ENCODE results near the gene INSM2.

Gene INSM2

DNA sequence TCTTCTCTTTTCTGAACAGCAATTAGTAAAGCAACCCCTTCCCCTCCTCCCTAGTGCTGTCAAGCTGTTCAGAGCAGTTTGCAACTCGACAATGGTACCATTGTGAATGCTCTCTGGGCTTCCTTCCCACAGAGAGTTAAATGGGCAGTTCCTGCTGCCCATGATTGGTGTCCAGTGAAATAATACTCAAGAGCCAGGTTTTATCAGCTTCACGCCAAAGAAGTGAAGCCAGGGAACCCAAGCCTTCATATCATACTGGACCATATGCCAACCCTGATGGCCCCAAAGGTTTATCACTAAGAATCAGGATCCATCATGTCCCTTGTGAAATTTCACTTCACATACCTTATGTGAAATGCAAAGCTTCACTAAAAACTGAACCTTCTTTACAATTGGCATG lies 24.7 kb downstream of the INSM2 start:
- TF ChIP-seq CTCF (IDR thresholded peaks at IDR 0.05; ENCODE audit: low read depth, low read length): no peak
- no peak for DNase-seq (ENCODE audit: low read depth in 2 of 2)
- no peak overlapping the region for H3K4me3 ChIP-seq (replicated peaks in 1 of 2; ENCODE audit: low read depth in 2 of 2, low read length in 2 of 2)

GRCh38 chr14:35565871-35566464 lies 32.0 kb downstream of the INSM2 start:
- H3K4me3 ChIP-seq (replicated peaks in 1 of 2; ENCODE audit: low read depth in 2 of 2, low read length in 2 of 2): no peak overlapping the region
- TF ChIP-seq CTCF (IDR thresholded peaks at IDR 0.05; ENCODE audit: low read depth, low read length): no peak
- no peak for DNase-seq (ENCODE audit: low read depth in 2 of 2)

DNA sequence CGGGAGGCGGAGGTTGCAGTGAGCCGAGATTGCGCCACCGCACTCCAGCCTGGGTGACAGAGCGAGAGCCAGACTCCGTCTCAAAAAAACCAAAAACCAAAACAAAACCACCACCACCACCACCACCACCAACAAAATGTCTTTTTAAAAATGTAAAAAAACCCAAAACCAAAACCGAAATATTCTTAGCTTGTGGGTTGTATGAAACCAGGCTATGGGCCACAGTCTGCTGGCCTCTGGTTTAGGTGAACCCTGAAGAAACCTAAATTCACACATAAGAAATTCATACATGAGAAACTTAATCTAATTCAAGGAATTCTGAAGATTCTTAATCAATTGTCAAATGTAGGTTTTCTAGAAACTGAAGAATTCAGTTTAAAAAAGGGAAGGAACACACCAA lies 37.6 kb downstream of the INSM2 start:
- no peak for DNase-seq (ENCODE audit: low read depth in 2 of 2)
- no peak overlapping the region for H3K4me3 ChIP-seq (replicated peaks in 1 of 2; ENCODE audit: low read depth in 2 of 2, low read length in 2 of 2)
- no peak for TF ChIP-seq CTCF (IDR thresholded peaks at IDR 0.05; ENCODE audit: low read depth, low read length)

GRCh38 chr14:35573911-35574310 lies 39.9 kb downstream of the INSM2 start:
- no peak for DNase-seq (ENCODE audit: low read depth in 2 of 2)
- H3K4me3 ChIP-seq (replicated peaks in 1 of 2; ENCODE audit: low read depth in 2 of 2, low read length in 2 of 2): no peak overlapping the region
- TF ChIP-seq CTCF (IDR thresholded peaks at IDR 0.05; ENCODE audit: low read depth, low read length): no peak

DNA sequence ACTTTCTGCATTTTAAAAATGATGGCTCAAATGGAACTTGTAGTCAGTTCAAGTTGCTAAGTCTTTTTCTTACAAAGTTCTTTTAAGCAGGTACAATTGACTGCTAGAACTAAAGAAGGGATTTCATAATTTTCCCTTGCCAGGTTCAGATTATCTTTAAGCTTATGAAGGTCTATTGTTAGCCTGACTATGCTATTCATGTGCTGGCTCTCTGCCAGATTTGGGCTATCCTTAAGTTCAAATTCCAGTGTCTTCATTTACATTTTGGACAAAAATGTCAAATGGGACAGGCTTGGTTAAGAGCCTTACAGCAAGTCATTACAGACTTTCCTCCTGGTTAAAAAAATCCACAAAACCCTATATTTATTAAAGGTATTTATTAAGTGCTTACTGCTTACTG lies 42.3 kb downstream of the INSM2 start:
- H3K4me3 ChIP-seq (replicated peaks in 1 of 2; ENCODE audit: low read depth in 2 of 2, low read length in 2 of 2): no peak overlapping the region
- no peak for TF ChIP-seq CTCF (IDR thresholded peaks at IDR 0.05; ENCODE audit: low read depth, low read length)
- peak; percentile 41 to 53 for DNase-seq (ENCODE audit: low read depth in 2 of 2)

DNA sequence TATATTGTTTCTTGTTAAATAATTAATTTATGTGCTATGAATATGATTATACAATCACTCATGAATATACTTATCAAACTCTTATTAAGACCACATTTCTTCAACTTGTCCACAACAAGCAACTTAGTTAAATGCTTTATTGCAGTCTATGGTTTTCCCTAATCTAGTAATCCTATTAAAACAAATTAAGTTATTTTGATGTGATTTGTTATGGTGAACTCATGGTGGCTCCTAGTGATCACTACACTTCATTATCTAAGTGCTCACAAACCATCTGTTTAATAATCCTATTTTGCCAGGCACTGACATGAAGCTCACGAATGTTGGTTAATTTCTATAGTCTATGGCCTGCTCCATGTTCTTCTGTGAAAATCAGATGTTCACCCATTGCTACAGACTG lies 42.9 kb downstream of the INSM2 start:
- no peak overlapping the region for H3K4me3 ChIP-seq (replicated peaks in 1 of 2; ENCODE audit: low read depth in 2 of 2, low read length in 2 of 2)
- DNase-seq (ENCODE audit: low read depth in 2 of 2): no peak
- no peak for TF ChIP-seq CTCF (IDR thresholded peaks at IDR 0.05; ENCODE audit: low read depth, low read length)

GRCh38 chr14:35578135-35578534 lies 44.2 kb downstream of the INSM2 start:
- TF ChIP-seq CTCF (IDR thresholded peaks at IDR 0.05; ENCODE audit: low read depth, low read length): no peak
- H3K4me3 ChIP-seq (replicated peaks in 1 of 2; ENCODE audit: low read depth in 2 of 2, low read length in 2 of 2): no peak overlapping the region
- no peak for DNase-seq (ENCODE audit: low read depth in 2 of 2)

Measured in cardiac fibroblast (primary cell).